Activated gamma-delta T cell (primary cell): ENCODE results near the gene PLGRKT.
"Not testable (repeated sequence)": the region's sequence is repeated elsewhere in the genome, so short reads cannot be mapped to it uniquely, and the experiment has no call there.

Experiments used
- DNase-seq: peaks from one replicate; lab custom pipeline; 2025; lab: John Stamatoyannopoulos, UW
- total RNA-seq, 2 donors: gene quantifications; one replicate each; lab custom pipeline; 2026; lab: John Stamatoyannopoulos, UW

PLGRKT gene, protein sequence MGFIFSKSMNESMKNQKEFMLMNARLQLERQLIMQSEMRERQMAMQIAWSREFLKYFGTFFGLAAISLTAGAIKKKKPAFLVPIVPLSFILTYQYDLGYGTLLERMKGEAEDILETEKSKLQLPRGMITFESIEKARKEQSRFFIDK
- 12.8 to 17.9 reads per million in 2 donors for total RNA-seq

DNA sequence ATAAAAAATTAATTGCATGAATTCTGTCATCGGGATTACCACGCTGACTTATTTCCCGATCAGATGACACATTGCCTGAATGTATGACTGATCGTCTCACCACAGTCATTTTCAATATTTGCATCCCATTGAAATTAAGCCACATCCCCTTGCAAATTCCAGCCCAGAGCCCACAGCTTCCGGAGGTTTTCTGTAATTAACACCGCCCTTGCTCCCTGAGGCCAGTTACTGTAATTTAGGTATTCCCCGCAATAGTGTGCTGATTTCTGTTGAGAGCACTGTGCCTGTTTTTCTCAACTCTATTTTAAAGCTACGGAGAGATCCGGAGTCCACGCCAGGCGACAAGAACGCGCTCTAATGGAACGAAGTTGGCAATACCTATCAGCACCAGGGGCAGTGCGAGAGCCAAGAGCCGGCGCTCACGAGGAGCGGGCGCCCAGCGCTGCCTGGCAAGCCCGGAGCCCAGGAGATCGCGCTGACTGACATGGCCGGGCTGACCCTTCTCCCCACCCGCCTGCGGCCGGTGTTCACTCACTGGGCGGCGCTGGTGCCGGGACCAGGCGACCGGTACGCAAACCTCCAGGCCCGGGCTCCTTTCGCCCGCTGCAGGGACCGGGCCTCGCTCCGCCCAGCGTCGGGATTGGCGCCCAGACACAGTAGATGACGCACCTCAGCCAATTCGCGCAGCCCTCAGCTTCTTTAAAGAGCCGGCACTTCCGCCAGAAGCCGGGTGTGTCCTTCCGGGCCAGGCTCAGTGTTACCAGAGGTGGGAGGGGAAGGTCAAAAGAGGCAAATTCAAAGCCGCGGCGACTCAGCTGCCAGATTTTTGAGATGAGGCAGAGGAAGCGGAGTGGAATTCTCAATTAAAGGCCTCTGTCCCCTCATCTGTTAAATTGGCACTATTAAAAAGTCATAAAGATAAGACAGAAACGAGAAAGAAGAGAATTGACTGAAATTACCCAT, at the start of gene PLGRKT:
PLGRKT (minus strand) TSS at position 672 of the 963 bp plus-strand sequence. CDS start 5,948 bp downstream, outside the sequence.
- peak; percentile 77 for DNase-seq

DNA sequence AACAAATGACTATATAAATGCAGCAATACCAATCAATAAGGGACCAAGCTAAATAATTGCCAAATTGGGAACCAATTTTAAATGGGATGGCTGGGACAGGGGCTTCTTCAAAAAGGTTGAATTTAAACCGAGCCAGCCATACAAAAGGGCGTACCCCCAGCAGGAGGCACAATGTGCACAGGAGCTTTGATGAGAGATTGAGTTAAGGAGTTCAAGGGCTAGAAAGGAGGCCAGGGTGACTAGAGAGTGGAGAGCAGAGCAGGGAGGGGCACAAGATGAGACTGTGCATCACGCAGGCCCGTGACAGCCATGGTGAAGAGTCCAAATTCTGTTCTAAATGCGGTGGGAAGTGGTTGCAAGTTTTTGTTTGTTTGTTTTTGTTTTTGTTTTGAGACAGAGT, 49.3 kb upstream of the PLGRKT start:
- DNase-seq = no peak

DNA sequence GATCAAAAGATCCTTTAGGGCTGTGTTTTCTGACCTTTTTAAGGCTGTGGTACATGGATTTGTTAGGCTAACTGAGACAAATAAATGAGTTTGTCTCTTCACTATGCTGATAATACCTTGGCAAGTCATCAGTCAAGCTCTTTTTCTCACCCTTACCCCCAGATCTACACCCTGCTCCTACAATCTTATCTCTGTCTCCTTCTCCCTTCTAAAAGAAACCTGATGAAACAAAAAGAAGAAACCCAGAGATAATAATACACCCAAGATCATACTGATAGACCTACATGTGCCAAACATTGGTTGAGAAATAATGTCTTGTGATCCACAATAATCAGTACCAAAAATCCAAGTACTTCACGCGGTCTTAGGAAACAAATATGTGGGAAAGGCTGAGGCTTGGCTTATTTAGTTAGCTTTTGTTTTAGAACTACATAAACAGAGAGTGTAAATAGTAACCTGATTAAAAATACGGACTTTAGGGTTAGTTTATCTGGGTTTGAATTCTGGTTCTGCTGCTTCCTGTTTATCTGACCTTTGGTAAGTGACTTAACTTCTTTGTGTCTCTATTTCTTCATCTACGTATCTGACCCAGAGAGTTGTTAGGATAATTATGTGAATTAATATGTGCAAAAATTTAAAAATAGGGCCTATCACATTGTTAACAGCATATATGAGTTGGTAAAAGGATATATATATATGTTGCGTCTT, 47.8 kb upstream of the PLGRKT start:
- no peak for DNase-seq

DNA sequence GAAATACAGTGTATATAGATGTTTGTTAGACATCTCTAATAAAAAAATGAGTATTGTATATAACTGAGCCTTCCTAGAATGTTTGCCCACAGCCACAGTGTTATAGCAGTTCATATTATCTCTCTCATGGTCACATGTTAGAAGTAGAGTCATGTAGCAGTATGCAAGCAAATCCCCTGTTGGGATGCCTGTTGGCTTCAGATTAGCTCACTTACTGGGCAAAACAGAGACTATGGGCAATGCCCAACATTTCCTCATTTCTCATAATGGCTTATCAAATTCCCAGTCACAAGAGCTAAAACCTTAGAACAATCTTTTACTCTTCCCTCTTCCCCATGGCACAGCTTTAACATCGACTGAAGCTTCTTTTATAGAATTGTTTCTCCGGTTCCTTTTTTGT, 45.6 kb upstream of the PLGRKT start:
- no peak for DNase-seq

DNA sequence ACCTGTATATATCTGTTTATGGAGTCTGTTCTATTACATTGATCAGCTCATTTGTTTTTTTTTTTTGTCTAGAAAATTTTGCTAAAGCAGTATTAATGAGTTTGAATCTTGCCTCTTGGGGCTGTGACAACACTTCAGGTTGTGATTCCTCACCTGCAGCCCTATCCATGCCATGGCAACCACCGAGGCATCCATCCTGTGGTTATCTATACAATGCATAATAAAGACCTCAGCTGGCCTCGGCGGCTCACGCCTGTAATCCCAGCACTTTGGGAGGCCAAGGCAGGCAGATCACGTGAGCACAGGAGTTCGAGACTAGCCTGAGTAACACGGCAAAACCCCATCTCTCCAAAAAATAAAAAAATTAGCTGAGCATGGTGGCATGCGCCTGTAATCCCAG, 44.5 kb upstream of the PLGRKT start:
- DNase-seq = no peak

DNA sequence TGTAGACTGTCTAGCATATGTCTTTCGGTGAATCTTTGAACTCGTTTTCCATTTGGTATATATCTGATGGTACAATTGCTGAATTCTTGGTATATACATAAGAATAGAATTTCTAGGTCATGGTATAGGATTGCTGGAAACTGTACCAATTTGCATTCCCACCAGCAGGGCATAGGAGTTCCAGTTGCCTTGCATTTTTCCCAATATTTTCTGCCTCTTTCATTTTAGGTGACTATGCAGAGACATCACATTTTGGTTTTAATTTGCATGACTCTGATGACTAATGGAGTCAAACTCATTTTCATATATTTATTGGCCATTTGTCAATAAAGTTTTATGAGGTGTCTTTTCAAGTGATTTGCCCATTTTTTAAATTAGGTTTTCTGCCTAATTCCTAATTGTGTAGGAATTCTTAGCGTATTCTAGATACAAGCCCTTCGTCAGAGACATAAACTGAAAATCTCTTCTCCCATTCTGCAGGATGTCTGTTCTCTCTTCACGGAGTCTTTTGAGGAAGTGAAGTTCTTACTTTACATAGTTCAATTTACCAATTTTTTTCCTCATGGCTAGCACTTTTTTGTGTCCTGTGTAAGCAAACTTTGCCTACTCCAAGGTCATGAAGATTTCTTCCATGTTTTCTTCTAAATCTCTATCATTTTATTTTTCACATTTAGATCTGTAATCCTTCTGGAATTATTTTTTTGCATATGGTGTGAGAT, 43.8 kb upstream of the PLGRKT start:
- DNase-seq = no peak

DNA sequence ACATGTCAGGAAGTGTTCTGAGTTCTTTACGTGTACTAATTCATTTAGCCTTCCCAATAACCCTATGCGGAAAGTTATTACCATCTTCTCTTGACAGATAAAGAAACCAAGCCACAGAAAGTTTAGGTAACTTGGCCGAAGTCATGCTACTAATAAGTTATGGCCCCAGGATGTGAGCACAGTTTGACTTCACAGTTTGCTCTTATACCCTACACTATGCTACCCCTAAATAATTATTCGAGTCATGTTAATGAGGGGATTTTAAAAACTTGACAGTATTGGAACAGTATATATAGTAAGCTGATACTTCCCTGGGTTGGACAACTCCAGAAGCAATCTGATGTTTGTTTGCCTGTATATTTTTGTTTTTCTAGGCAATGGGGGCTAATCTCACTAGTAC, 43.2 kb upstream of the PLGRKT start:
- no peak for DNase-seq

DNA sequence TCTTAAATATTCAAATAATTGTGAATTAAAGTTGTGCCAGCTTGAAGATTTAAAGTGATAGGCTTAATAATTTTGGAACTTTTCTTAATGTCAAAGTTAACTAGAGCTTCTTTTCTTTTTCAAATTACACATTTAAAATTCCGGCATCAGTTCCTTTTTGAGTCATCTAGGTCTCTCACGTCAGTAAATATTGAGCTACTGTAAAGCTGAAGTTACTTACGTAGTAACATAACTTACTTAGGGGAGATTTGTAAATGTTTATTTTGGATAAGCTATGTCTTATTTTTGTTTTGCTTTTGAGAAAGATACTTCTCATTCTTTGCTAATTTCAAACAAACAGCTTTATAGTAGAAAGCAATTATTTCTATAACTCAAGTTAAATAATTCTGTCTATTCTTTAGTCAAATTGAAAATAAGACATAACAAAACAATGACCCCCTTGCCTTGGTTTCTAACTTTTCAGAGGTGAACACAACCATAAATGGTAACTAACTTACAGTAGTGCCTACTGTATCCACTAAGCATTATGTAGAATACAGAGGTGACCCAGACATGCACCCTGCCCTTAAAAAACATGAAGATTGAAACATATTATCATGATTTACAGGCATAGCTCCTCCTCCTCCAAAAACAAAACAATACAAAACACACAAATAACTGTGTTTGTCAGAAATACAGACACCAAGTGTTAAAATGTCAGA, 42.4 kb upstream of the PLGRKT start:
- no peak for DNase-seq

DNA sequence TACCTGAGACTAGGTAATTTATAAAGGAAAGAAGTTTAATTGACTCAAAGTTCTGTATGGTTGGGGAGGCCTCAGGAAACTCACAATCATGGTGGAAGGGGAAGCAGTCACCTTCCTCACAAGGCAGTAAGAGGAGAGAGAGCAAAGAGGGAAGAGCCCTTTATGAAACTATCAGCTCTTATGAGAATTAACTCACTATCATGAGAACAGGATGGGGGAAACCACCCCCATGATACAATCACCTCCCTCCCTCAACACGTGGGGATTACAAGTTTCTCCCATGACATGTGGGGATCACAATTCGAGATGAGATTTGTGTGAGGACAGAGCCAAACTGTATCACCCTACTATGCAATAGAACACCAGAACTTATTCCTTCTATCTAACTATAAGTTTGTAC, 40.5 kb upstream of the PLGRKT start:
- no peak for DNase-seq

DNA sequence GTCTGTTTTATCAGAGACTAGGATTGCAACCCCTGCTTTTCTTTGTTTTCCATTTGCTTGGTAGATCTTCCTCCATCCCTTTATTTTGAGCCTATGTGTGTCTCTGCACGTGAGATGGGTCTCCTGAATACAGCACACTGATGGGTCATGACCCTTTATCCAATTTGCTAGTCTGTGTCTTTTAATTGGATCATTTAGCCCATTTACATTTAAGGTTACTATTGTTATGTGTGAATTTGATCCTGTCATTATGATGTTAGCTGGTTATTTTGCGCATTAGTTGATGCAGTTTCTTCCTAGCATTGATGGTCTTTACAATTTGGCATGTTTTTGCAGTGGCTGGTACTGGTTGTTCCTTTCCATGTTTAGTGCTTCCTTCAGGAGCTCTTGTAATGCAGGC, 37.9 kb upstream of the PLGRKT start:
- not testable (repeated sequence) for DNase-seq

DNA sequence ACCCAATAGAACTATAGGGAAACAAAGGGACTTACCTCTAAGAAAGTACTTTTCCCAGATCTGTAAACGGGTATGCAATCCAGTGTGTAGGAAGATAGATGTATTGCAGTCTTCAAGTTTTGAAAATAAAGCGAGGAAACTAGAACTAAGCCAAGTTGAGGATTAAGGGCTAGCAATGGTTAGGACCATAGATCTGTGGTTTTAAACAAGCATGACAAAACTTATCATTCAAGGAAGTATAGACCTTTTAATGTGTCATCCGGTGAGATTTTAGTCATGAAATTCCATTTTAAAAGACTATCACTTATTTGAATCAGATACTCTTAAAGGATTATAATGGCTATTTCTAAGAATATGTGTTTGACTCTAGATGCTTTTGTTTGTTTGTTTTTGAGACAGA, 33.1 kb upstream of the PLGRKT start:
- DNase-seq = no peak

DNA sequence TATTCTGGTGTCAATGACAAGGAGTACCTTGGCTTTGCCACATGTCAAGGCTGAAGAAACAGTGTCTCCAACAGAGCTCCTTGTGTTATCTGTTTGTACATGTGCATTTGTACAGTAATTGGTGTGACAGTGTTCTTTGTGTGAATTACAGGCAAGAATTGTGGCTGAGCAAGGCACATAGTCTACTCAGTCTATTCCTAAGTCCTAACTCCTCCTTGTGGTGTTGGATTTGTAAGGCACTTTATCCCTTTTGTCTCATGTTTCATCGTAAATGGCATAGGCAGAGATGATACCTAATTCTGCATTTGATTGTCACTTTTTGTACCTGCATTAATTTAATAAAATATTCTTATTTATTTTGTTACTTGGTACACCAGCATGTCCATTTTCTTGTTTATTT, 32.4 kb upstream of the PLGRKT start:
- no peak for DNase-seq

DNA sequence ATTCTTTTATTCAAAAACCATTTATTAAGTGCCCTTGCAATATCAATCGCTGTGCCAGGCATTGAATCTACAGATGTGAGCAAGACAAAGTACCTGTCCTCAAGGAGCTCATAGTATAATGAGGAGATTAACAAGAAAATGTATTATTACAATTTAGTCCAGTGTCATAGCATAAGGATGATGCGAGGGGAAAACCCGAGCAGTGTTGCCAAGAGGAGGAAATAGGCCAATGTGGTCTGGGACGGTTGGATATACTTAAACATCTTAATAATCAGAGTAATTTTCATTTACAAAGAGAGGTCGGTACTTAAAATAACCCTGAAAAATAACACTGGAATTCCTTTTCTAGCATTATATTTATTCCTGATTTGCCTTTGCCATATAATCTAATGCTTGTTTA, 31.1 kb upstream of the PLGRKT start:
- DNase-seq = no peak

DNA sequence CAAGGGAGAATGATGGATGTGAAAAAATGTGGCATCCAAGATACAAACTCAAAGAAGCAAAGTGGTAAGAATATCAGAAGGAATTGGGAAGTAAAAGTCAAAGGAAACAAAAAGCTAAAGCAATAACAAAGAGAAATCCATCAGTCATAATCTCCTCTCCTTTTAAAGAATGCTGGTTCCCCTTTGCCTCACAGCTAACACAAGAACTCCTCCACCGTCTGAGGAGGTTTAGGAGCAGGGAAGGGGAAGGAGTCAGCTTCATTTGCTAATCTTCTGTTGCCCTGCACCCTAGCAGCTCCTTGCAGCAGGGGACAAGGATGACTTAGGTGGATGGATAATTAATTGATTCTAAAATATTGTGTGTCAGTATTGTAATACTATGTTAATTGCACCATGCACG, 29.0 kb upstream of the PLGRKT start:
- no peak for DNase-seq

DNA sequence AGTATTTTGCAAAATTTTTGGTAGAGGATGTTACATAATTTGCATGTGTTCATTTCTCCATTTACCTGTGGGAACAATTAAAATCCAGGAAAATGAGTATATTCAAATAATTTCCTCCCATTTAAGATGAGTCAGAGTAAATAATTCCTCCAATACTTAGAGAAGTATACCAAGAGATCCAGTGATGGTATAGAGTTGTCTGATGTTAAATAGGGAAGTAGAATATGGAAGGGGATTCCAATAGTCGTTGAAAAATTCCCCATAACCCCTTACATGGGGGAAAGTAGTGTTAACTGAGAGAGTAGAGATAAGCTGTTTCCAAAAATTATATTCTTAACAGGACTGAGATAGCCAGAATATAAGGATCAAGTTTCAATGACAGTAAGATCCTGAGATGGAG, 28.3 kb upstream of the PLGRKT start:
- DNase-seq = no peak

DNA sequence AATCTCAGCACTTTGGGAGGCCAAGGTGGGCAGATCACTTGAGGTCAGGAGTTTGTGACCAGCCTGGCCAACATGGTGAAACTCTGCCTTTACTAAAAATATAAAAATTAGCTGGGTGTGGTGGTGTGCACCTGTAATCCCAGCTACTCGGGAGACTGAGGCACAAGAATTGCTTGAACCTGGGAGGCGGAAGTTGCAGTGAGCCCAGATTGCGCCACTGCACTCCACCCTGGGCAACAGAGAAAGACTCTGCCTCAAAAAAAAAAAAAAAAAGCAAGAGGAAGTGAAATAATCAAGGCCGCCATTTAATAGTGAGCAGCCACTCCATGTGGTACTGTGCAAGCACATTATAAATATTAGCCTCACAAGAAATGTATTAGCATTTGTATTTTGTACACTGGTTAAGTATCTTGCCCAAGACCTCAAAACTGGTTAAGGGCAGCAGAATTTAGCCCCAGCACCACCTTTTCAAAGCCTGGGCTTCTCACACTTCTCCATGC, 27.2 kb upstream of the PLGRKT start:
- not testable (repeated sequence) for DNase-seq

DNA sequence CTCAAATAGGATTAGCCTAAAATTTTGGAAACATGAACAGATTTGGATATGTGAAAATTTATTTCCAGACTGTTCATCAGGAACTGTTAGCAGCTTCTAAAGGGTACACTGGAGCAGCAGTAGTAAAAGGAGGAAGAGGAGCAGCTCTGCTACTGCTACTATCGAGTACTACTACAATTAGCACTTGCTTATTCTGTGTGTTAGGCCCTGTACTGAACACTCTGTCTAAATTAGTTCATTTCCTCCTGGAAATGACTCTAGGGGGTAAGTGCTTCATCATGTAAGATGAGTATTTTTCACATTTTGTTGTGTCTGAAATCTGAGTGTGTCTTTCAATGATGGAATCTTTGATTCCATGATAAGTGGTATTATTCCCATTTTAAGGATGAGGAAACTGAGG, 22.4 kb upstream of the PLGRKT start:
- no peak for DNase-seq

DNA sequence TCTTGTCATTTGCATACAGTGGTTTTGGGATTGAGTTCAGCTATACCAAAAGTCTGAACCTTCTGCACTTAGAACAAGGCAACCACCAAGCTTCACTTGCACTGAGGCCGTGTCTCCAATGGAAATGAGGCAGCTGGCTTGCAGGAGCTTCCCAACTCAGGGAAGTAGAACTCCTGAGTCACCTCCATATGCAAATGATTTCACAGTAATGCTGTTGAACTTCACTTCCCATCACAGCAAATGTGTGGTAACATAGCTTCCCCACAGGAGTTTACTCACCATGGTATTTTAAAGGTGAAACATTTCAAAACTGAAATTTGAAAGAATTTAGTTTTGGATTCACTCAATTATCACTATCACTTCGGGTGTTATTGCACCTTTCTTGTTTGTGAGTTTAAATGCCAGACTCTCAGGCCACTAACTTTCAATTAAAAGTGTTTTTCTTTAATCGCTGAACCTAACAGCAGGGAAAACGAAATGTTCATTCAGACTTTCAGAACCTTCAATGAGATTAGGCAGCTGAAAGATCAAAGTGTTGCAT, 21.6 kb upstream of the PLGRKT start:
- no peak for DNase-seq

DNA sequence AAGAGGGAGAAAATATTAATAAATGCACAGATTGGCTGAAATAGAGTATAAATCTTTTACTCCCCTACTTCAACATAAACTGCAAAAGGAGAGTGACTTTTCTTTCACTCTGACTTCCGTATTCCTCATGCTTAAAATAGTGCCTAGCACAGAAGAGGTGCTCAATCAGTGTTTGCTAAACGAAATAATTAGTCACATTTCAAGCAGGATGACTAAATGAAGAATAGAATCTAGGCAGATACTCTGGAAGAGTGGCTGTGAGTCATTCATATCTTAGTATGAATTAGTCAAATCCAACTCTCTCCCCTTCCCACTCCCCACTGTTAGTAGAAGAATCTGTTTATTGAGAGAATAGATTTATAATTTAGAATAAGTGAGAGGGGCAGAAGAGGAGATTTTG, 17.5 kb upstream of the PLGRKT start:
- no peak for DNase-seq

DNA sequence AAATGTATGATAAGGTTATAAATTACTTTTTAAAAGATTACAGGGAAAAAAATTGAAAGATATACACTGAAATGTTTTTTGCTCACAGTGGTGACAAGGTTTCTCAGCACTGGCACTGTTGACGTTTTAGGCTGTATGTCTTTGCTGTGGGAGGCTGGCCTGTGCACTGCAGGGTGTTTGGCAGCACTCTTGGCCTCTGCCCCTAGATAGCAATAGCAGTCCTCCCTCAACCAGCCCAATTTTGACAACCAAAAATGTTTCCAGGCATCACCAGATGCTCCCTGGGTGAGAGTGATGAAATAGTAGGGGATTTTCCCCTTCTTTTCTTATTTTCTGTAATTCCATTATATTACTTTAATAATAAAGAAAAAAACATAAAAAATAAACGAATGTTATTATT, 15.9 kb upstream of the PLGRKT start:
- no peak for DNase-seq

DNA sequence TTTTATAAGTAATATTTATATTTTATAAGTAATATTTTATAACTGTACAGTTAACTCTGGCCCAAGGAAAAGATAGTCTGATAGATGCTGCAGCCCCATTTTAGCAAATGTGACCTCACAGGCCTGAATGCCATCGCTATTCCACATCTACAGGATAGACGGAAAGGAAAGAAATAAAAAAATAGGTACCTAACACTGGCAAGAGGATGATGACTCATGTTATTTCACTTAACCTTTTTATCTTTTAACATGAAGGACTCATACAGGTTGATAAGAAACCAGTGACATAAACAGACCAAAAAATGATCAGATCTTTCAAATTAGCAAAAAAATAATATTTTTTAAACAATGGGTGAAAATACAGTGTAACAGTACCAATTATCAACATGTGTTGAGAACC, 15.3 kb upstream of the PLGRKT start:
- DNase-seq = no peak
